HT1080 (cell line): Measurements from ENCODE around the gene RAD23B. TPM values are rescaled to one million over a fixed set of nuclear protein-coding genes. Genes with fewer than 3 reads are reported as not detected.

ENCODE experiments used
- DNase-seq: peaks from one replicate; pipeline ENCODE4 v3.0.0-alpha.2; 2015; ENCODE audit warnings: low read depth
- total RNA-seq: library from RNA; depleted of rRNA; stranded (reverse); fragments of >200 nt; shearing (Covaris generic); gene quantifications from 2 replicates; pipeline ENCODE4 v1.2.3, GENCODE V29; 2014

RAD23B gene
- total RNA-seq, 1 experiment from 2014 or later, result 138 TPM

DNA sequence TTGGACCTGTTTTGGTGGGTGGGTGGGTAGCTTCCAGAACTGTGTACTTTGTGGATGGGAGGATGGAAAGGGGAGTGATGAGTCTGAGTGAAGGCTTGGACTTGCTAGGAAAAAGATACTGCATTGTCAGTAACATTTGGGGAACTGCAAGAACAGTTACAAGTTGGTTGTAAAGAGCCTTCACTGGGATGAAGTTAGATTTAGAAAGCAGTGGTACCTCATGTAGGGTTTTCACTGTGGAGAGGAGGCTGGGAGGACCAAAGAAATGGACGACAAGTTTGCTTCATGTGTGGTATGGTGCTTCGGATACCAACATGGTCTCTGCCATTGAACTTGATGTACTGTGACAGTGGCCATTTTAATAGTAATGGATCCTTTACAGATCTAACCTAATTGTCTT is 50.3 kb downstream of the RAD23B start:
- DNase-seq, result no peak

DNA sequence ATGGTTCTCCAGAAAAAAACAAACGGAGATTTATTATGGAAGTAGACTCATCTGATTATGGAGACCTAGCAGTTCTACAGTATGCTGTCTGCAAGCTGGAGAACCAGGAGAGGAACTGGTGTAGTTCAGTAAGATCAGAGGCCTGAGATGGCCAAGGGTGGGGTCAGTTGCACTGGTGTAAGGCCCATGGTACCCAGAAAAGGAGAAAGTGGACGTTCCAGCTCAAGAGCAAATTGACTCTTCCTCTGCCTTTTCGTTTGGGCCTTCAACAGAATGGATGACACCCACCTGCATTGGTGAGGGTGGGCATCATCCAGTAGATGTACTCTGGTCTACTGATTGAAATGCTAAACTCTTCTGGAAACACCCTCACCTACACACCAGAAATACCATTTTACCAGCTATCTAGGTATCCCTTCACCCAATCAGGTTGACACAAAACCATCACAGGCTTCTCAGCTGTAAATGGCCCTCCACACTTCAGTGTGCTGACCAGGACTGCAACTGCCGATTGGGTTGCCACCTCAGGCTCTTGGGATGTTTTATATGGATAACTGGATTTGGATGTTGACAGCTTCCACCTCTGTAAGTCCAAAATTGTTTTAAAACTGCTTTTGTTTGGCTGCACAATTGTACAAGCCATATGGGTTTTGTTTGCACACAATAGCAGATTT is 51.2 kb downstream of the RAD23B start:
- no peak for DNase-seq

DNA sequence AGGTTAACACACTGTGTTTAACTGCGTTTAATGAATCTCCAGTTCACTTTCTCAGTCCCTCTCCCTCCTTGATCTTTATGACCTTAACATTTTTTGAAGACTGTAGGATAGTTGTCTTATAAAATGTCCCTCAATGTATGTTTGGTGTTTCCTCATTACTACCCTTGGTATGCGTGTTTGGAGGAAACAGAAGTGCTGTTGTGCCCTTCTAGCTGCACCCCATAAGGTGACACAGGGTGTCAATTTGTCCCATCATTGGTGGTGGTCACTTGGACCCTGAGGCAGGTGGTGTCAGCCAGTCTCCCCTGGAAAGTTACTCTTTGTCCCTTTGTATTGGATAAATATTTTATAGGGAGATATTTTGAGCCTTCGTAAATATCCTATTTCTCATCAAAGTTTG is 52.3 kb downstream of the RAD23B start:
- no peak for DNase-seq

DNA sequence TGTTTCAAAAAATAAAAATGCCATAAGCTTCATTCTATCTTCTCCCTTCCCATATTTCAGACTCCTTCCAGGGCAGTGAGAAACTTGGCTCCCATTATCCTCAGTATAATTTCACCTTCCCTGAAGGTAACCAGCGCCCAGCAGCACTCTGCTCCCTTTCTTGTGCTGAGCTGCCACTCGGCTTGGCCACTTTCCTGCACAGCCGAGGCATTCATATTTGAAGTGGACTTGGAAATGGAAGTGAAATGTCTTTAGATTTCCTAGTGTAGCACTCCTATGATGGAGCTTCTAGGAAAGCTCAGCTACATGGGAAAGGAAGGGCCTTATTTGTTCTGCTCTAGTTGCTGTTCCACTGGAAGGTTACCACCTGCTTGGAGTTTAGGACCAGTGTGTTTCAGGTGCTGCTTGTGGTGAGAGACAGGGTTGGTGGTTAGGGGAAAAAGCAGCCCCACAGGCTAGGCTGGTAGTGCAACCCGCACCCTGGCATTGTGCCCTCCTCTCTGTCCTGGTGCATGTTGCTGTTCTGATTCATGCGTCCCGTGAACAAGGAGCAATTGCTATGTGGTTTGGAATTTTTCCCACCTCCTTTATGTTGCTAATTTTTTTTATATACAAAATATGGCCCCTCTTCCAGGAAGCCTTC is 53.8 kb downstream of the RAD23B start:
- DNase-seq, result peak; percentile 40

DNA sequence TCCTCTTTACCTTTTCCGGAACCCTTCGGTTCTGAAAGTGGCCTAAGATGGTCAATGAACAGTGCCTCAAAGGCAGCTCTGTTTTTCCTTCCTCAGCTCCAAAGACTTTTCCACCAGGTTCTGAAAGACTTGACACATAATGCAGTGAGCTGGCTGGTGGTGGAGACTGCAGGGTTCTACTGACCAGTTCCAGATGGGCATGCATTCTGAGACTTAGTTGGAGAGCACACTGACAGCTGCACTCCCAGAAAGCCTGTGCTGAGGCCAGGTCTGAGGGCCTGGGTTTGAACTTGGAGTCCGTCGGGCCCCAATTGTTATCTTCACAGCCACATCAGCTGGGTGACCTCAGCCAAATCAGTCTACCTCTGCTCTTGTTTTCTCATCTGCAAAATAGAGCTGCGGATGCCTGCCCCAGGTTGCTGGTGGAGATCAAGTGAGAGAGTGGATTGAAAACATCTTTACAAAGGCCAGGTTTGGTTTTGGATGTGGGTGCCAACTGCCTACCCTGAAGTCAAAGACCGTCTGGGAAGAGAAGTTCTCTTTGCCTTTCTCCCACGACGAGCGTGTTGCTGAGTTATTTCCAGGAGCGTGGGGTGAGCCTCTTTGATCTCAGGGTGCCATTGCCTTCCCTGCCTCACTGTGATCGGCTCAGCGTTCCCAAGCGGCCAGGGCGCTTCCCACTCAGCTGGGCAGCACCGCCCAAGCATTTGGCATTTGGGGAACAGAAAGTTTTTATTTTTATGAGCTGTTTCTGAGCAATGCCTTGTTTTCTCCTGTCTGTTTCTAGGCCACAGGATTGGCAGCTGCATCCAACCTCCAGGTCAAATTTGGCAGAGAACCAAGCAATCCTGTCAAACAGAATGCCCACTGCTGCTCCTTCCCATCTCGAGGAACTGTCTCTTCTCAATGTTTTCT is 54.9 kb downstream of the RAD23B start:
- no peak for DNase-seq

DNA sequence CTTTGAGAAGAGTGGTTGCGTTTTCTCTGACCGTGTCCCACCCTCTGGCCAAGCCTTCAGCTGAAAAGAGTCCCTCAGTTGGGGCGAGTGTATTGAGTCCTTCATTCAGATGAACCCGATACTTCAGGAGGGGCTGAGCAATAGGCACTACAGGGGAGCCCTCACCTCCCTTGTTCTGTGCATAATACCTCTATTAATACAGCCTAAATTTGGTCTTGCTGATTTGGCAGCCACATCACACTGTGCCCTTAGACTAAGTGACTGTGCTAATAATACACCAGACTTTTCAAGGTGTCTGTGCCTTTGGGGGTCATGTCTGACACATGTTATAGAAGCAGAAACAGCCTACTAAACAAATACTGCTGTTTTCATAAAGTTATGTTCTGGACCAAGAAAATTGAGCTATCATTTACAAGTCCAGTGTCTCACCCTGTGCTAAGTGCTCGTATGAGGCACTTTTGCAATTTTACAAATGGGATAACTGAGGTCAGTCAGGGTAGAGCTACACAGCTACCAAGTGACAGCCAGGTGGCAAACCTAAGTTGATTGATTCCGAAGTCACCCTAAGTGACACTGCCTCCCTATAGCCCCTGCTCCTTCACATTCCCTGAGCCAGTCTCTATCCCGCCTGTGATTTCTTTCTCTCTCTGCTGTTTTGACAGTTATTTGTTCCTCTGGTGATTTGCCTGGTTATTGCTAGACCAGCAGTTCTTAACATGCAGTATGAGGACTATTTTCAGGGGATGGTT is 56.0 kb downstream of the RAD23B start:
- no peak for DNase-seq

DNA sequence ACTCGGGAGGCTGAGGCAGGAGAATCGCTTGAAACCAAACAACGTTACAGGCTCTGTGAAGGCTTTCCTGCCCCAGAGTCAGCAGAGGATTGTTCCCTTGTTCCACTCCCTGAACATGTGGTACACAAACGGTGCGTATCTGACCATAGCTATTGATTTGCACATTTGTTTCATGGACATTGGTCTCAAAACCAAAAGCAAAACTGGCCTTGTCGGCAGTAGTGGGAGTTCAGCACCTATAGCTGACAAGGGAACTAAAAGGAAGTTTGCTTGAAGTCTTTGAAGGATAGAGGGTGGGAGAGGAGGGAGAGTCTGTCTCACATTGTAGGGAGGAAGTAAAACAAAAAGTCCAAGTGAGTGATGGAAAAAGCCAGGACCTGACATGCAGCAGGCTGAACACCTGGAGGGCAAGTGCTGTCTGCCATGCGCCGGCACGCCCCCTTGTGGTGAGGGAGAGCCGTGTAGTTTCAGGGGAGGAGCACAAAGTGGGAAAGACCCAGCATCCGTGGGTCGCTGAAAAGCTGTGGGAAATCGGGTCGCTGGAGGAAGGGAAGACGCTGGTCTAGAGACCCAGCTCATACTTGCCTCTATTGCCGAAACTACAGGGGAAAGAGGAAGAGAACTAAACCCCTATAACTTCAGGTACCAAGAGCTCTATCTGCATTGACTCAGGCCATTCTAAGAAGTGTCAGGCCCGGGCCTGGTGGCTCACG is 58.0 kb downstream of the RAD23B start:
- peak; percentile 46 for DNase-seq

DNA sequence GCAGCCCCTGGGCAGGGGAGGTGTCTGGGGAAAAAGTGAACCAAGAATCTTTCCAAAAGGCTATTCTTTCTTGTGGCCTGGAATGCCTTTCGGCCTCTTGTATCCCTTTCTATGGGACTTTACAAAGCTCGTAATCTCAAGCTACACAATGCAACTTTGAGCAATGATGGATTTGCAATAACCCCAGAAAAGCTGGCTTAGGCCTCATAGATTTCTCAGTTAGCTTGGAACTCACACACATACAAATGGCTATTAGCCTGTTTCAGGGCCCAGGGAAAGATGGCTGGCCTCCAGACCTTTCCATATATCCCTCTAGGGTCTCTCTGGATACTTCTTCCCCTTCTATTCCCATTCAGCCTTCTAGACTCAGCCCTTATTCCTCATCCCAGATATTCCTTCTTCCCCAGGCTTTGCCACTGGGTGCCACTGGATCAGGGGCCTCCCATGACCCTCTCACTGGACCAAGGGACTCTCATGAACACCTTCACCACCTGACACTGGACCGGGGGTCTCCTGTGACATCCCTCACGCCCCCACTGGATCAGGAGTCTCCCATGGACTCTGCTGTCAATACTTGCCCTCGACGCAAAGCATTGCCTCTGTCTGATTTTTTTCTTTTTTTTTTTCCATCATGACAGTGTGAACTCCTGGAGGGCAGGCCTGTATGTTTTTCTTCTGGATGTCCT is 59.5 kb downstream of the RAD23B start:
- no peak for DNase-seq

DNA sequence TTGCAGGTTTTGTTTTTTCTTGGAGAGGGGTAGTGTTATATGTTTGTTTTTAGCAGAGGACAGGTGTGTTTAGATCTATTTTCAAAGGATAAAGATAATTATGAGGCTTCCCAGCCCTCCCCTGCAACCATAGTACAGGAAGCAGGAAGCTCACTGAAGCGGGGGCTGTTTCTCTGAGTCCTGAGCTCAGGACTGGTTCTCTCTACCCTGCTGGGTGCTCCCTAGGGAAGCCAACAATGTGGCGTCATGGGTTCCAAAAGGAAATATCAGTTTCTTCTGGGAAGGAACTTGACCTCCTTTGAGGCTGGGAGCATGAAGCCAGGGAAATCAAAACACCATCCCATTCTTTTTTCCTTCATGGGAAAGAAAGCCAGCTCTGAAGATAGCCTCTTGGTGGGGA is 62.2 kb downstream of the RAD23B start:
- DNase-seq, result no peak

DNA sequence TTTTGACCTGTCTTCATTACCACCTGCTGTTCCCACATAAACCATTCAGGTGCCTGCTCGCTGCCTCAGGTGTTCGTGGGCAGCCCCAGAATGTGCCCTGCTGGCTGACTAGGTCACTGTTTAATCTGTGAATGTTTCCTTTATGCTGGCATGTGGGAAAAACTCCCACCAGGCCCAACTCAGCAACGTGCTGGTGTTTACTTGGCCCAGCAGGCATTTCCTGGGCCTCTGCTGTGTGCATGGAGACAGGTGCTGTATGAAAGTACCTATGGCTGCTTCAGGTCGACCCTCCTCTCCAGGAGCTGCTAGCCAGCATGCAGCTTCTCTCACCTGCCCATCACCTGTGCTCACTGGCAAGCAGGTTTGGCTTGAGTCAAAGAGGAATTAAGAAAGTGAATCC is 65.8 kb downstream of the RAD23B start:
- DNase-seq, result no peak

DNA sequence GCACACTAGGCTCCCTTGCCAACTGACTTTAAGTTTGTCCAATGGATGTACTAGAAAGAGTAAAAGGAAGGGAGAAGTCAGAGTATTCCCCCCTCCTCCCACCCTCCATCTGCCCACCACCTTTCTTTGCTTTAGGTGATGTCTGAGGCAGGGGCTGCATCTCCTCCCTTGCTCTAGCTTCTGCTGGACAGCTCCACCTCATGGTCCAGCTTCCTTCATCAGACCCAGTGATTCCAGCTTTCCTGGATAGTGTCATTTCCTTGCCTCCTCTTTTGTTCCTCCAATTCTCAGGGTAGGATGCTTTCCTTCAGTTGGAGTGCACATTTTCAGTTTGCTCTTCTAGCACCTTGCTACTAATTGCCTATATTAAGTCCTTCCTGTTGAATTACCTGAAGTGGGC is 67.4 kb downstream of the RAD23B start:
- DNase-seq, result no peak

DNA sequence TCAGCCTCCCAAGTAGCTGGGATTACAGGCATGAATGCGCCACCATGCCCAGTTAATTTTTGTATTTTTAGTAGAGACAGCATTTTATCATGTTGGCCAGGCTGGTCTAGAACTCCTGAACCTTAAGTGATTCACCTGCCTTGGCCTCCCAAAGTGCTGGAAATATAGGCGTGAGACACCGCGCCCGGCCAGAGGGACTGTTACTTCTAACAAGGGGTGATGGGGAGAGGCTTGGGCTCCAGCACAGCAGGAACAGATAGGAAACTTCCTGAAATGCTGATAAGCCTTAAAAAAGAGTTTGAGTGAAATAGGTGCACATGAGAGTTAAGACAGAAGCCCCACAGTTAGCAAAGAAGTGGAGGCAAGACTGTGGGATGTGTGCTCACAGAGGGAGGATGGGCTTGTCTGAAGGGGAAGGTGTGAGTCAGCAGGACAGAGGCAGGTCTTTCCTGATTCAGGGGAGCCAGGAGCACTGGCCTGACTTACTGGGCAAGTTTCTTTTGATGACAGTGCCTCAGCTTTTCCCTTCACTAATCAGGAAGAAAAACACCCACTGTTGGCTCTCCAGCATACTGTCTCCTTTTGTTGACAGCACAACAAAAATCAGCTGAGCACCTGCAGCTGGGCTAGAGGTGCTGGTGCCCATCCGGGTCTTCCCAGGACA is 68.4 kb downstream of the RAD23B start:
- peak; percentile 18 for DNase-seq

DNA sequence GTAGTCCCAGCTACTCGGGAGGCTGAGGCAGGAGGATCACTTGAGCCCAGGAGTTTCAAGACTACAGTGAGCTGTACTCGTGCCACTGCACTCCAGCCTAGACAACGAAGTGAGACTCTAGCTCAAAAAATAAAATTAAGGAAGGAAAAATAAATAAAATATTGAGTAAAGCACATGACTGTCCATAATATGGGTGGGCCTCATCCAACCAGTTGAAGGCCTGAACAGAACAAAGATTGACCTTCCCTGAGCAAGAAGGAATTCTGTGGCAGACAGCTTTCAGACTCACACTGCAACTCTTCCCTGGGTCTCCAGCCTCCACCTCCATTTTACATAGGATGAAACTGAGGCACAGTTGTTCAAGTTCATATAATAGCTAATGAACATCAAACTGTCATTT is 72.3 kb downstream of the RAD23B start:
- DNase-seq, result no peak

DNA sequence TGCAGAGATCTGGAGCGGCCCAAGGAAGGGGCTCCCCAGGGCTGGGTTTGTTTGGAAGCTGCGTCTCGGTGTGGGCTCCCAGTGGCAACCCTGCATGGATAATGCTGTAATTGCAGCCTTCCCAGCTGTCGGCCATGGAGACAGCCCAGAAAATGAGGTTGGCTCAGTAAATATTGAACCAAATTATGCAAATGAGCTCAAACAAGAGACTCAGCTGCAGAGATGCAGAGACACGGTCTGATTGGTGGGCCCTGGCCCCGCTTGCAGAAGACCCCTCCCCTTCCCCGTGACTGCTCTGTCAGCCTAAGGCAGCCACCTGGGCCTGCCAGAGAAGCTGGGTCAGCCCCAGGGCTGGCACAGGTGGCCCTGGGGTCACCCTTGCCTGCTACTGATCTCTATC is 75.9 kb downstream of the RAD23B start:
- no peak for DNase-seq

DNA sequence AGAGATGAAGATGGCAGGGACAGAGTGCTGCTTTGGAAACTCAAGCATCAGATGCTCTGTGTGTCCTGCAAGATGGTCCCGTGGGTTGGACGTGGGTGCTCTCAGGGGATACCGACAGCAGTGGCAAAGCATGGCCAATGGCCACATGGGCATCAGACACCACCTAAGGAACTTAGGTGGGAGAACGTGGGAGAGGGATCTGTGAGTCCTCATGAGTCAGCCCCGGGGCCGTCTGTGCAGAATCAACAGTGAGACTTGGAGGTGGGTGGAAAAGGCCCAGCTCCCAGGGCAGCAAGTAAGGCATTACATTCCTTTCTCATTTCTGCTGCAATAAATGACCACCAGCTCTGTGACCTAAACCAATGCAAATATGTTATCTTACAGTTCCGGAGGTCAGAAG is 77.0 kb downstream of the RAD23B start:
- DNase-seq, result no peak

DNA sequence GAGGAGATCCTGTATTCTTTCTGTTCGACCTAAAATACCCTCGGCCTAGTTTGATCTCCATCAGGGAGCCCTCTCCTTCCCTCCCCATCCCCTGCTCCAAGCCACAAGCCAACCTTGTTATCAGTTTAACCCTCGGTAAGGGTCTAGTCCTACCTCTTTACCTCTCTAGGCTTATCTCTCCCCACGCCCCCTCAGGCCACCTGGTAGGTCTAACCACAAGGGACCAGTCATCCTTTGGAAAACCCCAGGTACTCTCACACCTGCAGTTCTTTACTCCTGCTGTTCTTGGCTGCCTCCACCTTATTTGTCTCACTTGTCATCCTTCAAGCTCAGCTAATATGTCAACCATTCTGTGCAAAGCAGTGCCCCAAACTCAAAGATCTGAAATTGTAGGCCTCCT is 78.7 kb downstream of the RAD23B start:
- DNase-seq, result no peak

DNA sequence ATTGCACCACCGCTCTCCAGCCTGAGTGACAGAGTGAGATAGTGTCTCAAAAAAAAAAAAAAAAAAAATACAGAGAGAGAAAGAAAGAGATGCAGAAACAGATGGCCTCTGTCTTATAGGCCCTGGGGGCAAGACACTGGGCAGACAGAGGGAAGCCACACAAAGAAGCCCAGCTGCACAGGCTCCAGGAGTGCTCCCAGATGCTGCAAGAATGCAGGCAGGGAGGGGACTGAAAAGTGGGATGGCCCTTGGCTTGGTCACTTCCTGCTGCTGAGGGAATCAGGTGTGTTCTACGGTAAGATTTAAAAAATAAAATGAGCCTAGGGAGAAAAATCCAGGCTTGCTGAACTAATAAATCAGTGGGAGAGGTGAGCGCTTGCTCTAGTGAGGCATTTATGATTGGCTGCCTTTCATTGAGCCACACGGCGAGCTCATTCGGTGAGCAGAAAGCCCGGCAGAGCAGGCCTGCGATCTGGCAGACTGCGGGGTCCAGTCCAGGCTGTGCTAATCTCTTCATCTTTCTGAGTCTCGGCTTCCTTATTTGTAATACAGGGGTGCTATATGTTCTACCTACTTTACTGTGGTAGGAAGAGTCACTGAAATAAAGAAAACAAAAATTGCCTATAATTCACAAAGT is 80.6 kb downstream of the RAD23B start:
- DNase-seq, result no peak

DNA sequence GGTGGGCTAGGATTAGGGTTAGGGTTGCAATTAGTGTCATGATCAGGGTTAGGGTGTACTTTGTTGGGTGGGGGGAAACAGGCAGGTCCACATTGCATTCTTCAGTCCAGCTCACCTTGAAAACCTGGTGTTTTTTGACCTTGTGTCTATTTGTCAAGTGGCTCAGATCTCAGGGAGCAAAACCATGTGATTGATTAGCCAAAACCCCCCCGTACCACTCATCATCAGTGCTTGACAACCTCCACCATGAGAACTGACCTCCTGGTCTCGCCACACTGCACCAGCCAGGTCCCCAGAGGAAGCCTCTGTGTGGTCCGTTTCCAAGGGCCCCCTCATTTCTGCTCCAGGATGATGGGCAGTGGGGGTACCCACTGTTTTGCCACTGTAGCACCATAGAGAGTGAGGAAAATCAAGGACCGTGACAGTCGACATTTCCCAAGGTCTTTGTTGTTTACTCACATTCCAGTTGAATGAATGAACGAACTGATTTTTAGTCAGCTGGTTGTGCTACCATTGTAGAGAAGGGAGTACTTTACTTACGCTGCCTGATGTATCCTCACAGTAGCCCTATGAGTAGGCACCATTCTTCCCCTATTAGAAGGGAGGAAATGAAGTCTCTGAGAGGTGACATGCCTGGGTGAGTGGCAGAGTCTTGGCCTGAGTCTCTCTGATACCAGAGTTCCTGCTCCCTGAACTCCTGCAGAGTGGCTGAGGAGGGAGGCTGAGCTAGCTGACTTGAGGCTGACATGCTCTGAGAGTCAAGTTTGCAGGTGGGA is 84.8 kb downstream of the RAD23B start:
- DNase-seq, result no peak

DNA sequence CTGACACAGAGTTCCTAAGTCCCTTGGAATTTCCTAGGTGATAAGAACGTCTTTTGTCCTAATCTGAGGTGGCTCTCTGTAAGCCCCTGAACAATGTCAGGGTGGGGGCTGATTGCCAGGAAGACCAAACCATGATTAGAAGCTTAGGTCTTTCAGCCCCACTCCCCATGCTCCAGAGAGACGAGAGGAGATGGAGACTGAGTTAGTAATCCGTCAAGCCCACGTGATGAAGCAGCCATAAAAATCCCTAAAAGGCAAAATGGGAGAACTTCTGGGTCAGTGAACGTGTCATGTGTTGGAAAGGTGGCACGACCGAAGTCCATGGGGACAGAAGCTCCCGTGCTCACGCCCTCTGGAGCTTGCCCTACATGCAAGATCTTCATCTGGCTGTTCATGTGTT is 85.6 kb downstream of the RAD23B start:
- DNase-seq, result no peak
